ENCODE measurements around the gene GNAI2. TPM values are rescaled to one million over a fixed set of nuclear protein-coding genes. Genes with fewer than 3 reads are reported as not detected.

Gene GNAI2
- polyA plus RNA-seq, 1 donor (not counting 4 experiments of a cell fraction or from before 2014, with no cell fraction given), result 268 TPM

GRCh38 chr3:50267280-50267913 is 31.4 kb downstream of the GNAI2 start:
- peaks cover 2% of the 10 kb centered on the region for H3K9me1 ChIP-seq (ENCODE audit: control insufficient read depth, extremely low read depth, insufficient read depth, low read length)
- FAIRE-seq (no peak), DNase-seq (ENCODE audit: low read depth, low spot score) (no peak)
- H3K36me3 ChIP-seq (ENCODE audit: control insufficient read depth in 2 of 2, extremely low read depth in 1 of 2, insufficient read depth in 2 of 2, low read length in 2 of 2), result no peaks in the 10 kb centered on the region
- peaks cover 3% of the 10 kb centered on the region for H3K27me3 ChIP-seq (ENCODE audit: control insufficient read depth, extremely low read depth, insufficient read depth, low read length)
- no peaks in the 10 kb centered on the region for H3K9me3 ChIP-seq (ENCODE audit: control insufficient read depth, low read depth, low read length)
- no peak overlapping the region for H3K27ac ChIP-seq (ENCODE audit: control insufficient read depth, insufficient read depth, low read length)
- no peaks in the 10 kb centered on the region for H4K20me1 ChIP-seq (ENCODE audit: control insufficient read depth, extremely low read depth, insufficient read depth, low read length)
- dilution Hi-C loops (cut with MboI; ENCODE audit: extremely low pct_ligation_motif_present, low sequenced_read_pairs), result no loop called here
- H3K4me1 ChIP-seq (ENCODE audit: control insufficient read depth, extremely low read depth, insufficient read depth, low read length), result peaks cover 33% of the 10 kb centered on the region
- H3K79me2 ChIP-seq (ENCODE audit: control insufficient read depth, insufficient read depth, low read length), result no peaks in the 10 kb centered on the region
- H3K4me2 ChIP-seq (ENCODE audit: control insufficient read depth, extremely low read depth, insufficient read depth, low read depth, low read length), result no peak overlapping the region
- no peak overlapping the region for H3K9ac ChIP-seq (ENCODE audit: control insufficient read depth, extremely low read depth, insufficient read depth, low read length)
- H3K4me3 ChIP-seq (ENCODE audit: control insufficient read depth in 2 of 3, extremely low read depth in 1 of 3, insufficient read depth in 2 of 3, low read depth in 1 of 3, low read length in 3 of 3), result no peak overlapping the region
- no peak for TF ChIP-seq EZH2 (IDR thresholded peaks at IDR 0.05; ENCODE audit: low read length)
- no peak for TF ChIP-seq CTCF (optimal IDR thresholded peaks at IDR 0.05 in 1 of 3, IDR thresholded peaks at IDR 0.05 in 1 of 3, conservative IDR thresholded peaks at IDR 0.05 in 1 of 3; ENCODE audit: extremely low read depth in 1 of 3, insufficient read depth in 2 of 3, low read length in 3 of 3)
- H2AFZ ChIP-seq (ENCODE audit: control insufficient read depth, low read length), result no peak overlapping the region

- FAIRE-seq (no peak), DNase-seq (ENCODE audit: low read depth, low spot score) (no peak)
- H3K4me2 ChIP-seq (ENCODE audit: control insufficient read depth, extremely low read depth, insufficient read depth, low read depth, low read length), result no peak overlapping the region
- H2AFZ ChIP-seq (ENCODE audit: control insufficient read depth, low read length), result no peak overlapping the region
- TF ChIP-seq CTCF (optimal IDR thresholded peaks at IDR 0.05 in 1 of 3, IDR thresholded peaks at IDR 0.05 in 1 of 3, conservative IDR thresholded peaks at IDR 0.05 in 1 of 3; ENCODE audit: extremely low read depth in 1 of 3, insufficient read depth in 2 of 3, low read length in 3 of 3) (no peak), EZH2 (IDR thresholded peaks at IDR 0.05; ENCODE audit: low read length) (no peak)
- H3K79me2 ChIP-seq (ENCODE audit: control insufficient read depth, insufficient read depth, low read length), result no peaks in the 10 kb centered on the region
- peaks cover 7% of the 10 kb centered on the region for H3K27me3 ChIP-seq (ENCODE audit: control insufficient read depth, extremely low read depth, insufficient read depth, low read length)
- no peaks in the 10 kb centered on the region for H4K20me1 ChIP-seq (ENCODE audit: control insufficient read depth, extremely low read depth, insufficient read depth, low read length)
- H3K9ac ChIP-seq (ENCODE audit: control insufficient read depth, extremely low read depth, insufficient read depth, low read length), result no peak overlapping the region
- dilution Hi-C loops (cut with MboI; ENCODE audit: extremely low pct_ligation_motif_present, low sequenced_read_pairs), result no loop called here
- H3K4me1 ChIP-seq (ENCODE audit: control insufficient read depth, extremely low read depth, insufficient read depth, low read length), result peaks cover 36% of the 10 kb centered on the region
- no peak overlapping the region for H3K27ac ChIP-seq (ENCODE audit: control insufficient read depth, insufficient read depth, low read length)
- H3K36me3 ChIP-seq (ENCODE audit: control insufficient read depth in 2 of 2, extremely low read depth in 1 of 2, insufficient read depth in 2 of 2, low read length in 2 of 2), result no peaks in the 10 kb centered on the region
- peaks cover 2% of the 10 kb centered on the region for H3K9me1 ChIP-seq (ENCODE audit: control insufficient read depth, extremely low read depth, insufficient read depth, low read length)
- no peak overlapping the region for H3K4me3 ChIP-seq (ENCODE audit: control insufficient read depth in 2 of 3, extremely low read depth in 1 of 3, insufficient read depth in 2 of 3, low read depth in 1 of 3, low read length in 3 of 3)
- no peaks in the 10 kb centered on the region for H3K9me3 ChIP-seq (ENCODE audit: control insufficient read depth, low read depth, low read length)
These were observed 32.3 kb downstream of the GNAI2 start for GRCh38 chr3:50268276-50268675.
